Dermis microvascular lymphatic vessel endothelial cell (primary cell): ENCODE data around the gene KDM4C. TPM values are rescaled to one million over a fixed set of nuclear protein-coding genes. Genes with fewer than 3 reads are reported as not detected.
A peak's percentile ranks its signal among the peaks of the same experiment; 100 is the strongest.
"Not testable (repeated sequence)": the region's sequence is repeated elsewhere in the genome, so short reads cannot be mapped to it uniquely, and the experiment has no call there.

ENCODE experiments used
- DNase-seq, 2 donors: peaks; one replicate each; pipeline versions ENCODE4 v3.0.0 to v3.0.0-alpha.2; 2010; ENCODE audit warnings: low read depth in 2 of 2
- total RNA-seq: library from RNA; depleted of rRNA; stranded (reverse); fragments of >200 nt; gene quantifications from 2 replicates; pipeline ENCODE4 v1.2.1, GENCODE V29; 2014

The KDM4C gene
- total RNA-seq, 1 donor from 2014 or later: 16.0 TPM

- DNase-seq: no peak
Measured at GRCh38 chr9:6764011-6764410, 6.2 kb downstream of the KDM4C start.

- DNase-seq: no peak
Measured at GRCh38 chr9:6764523-6764922, 6.8 kb downstream of the KDM4C start.

GRCh38 chr9:6764950-6765349, 7.2 kb downstream of the KDM4C start:
- DNase-seq: no peak

- DNase-seq: no peak
Measured at GRCh38 chr9:6765396-6765795, 7.6 kb downstream of the KDM4C start.

- no peak for DNase-seq
Measured at GRCh38 chr9:6766606-6767005, 8.8 kb downstream of the KDM4C start.

GRCh38 chr9:6768587-6768986, 10.8 kb downstream of the KDM4C start:
- DNase-seq: not testable (repeated sequence)

GRCh38 chr9:6771722-6772121, 13.9 kb downstream of the KDM4C start:
- no peak for DNase-seq

- no peak for DNase-seq
Measured at GRCh38 chr9:6777213-6777902, 19.6 kb downstream of the KDM4C start.

GRCh38 chr9:6779417-6780241, 21.9 kb downstream of the KDM4C start:
- peak in 1 of 2 donors; percentile 59 for DNase-seq

- DNase-seq: no peak
Measured at GRCh38 chr9:6780690-6781089, 22.9 kb downstream of the KDM4C start.

GRCh38 chr9:6781476-6781875, 23.7 kb downstream of the KDM4C start:
- no peak for DNase-seq

GRCh38 chr9:6782345-6782744, 24.6 kb downstream of the KDM4C start:
- no peak for DNase-seq

- no peak for DNase-seq
Measured at GRCh38 chr9:6782981-6783380, 25.2 kb downstream of the KDM4C start.

- no peak for DNase-seq
Measured at GRCh38 chr9:6783753-6784152, 26.0 kb downstream of the KDM4C start.

- DNase-seq: no peak
Measured at GRCh38 chr9:6785682-6786081, 27.9 kb downstream of the KDM4C start.

GRCh38 chr9:6787793-6788161, 30.0 kb downstream of the KDM4C start:
- DNase-seq: no peak

- DNase-seq: peak; percentile 55 to 80
Measured at GRCh38 chr9:6788162-6789016, 30.6 kb downstream of the KDM4C start.

- not testable (repeated sequence) for DNase-seq
Measured at GRCh38 chr9:6789017-6789338, 31.2 kb downstream of the KDM4C start.

GRCh38 chr9:6790866-6791265, 33.1 kb downstream of the KDM4C start:
- no peak for DNase-seq

- no peak for DNase-seq
Measured at GRCh38 chr9:6793203-6793602, 35.4 kb downstream of the KDM4C start.

GRCh38 chr9:6794936-6795335, 37.2 kb downstream of the KDM4C start:
- no peak for DNase-seq

GRCh38 chr9:6802926-6803325, 45.2 kb downstream of the KDM4C start:
- no peak for DNase-seq
